Measurements from ENCODE around the gene JMJD8.

DNA sequence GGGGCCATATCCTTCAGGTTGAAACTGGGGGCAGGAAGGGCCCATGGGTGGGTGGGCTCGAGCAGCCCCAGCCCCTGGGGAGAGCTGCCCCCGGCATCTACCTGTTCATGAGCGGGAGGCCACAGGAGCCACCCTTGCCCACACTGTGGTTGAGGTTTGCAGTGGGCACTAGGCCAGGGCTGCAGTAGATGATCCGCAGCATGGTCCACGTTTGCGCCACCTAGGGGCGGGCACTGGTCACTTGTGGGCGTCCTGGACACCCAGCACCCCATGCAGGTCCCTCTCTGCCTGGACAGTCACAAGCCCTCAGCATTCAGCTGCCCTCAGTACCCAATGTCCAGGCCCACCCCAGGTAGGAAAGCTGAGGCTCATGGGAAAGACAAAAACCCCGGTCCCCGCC is 1.8 kb upstream of the JMJD8 start:
- no peak for TF ChIP-seq EP300 (IDR thresholded peaks at IDR 0.05)
- TF ChIP-seq, protein P1, sequence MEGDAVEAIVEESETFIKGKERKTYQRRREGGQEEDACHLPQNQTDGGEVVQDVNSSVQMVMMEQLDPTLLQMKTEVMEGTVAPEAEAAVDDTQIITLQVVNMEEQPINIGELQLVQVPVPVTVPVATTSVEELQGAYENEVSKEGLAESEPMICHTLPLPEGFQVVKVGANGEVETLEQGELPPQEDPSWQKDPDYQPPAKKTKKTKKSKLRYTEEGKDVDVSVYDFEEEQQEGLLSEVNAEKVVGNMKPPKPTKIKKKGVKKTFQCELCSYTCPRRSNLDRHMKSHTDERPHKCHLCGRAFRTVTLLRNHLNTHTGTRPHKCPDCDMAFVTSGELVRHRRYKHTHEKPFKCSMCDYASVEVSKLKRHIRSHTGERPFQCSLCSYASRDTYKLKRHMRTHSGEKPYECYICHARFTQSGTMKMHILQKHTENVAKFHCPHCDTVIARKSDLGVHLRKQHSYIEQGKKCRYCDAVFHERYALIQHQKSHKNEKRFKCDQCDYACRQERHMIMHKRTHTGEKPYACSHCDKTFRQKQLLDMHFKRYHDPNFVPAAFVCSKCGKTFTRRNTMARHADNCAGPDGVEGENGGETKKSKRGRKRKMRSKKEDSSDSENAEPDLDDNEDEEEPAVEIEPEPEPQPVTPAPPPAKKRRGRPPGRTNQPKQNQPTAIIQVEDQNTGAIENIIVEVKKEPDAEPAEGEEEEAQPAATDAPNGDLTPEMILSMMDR (IDR thresholded peaks at IDR 0.05): no peak
- TF ChIP-seq POLR2A (IDR thresholded peaks at IDR 0.05): no peak
